ENCODE measurements around the gene RNF7.

The RNF7 gene

GRCh38 chr3:141795741-141796080 is 57.6 kb downstream of the RNF7 start:
- H3K4me3 ChIP-seq (ENCODE audit: low read depth, low read length): no peak overlapping the region
- TF ChIP-seq, protein P1, sequence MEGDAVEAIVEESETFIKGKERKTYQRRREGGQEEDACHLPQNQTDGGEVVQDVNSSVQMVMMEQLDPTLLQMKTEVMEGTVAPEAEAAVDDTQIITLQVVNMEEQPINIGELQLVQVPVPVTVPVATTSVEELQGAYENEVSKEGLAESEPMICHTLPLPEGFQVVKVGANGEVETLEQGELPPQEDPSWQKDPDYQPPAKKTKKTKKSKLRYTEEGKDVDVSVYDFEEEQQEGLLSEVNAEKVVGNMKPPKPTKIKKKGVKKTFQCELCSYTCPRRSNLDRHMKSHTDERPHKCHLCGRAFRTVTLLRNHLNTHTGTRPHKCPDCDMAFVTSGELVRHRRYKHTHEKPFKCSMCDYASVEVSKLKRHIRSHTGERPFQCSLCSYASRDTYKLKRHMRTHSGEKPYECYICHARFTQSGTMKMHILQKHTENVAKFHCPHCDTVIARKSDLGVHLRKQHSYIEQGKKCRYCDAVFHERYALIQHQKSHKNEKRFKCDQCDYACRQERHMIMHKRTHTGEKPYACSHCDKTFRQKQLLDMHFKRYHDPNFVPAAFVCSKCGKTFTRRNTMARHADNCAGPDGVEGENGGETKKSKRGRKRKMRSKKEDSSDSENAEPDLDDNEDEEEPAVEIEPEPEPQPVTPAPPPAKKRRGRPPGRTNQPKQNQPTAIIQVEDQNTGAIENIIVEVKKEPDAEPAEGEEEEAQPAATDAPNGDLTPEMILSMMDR (IDR thresholded peaks at IDR 0.05; ENCODE audit: control insufficient read depth, extremely low read depth, insufficient read depth): no peak
- DNase-seq (ENCODE audit: low read depth): no peak

- no peak overlapping the region for H3K4me3 ChIP-seq (ENCODE audit: low read depth, low read length)
- DNase-seq (ENCODE audit: low read depth): no peak
- TF ChIP-seq, protein P1 (IDR thresholded peaks at IDR 0.05; ENCODE audit: control insufficient read depth, extremely low read depth, insufficient read depth): no peak
These were observed 58.2 kb downstream of the RNF7 start for GRCh38 chr3:141796081-141796888.
